ENCODE data around the gene ZBTB48. TPM values are rescaled to one million over a fixed set of nuclear protein-coding genes. Genes with fewer than 3 reads are reported as not detected.

The ZBTB48 gene
- total and polyA plus RNA-seq, 2 donors (not counting 1 experiment from before 2014, with no cell fraction given): 5.7 to 16.0 TPM

DNA sequence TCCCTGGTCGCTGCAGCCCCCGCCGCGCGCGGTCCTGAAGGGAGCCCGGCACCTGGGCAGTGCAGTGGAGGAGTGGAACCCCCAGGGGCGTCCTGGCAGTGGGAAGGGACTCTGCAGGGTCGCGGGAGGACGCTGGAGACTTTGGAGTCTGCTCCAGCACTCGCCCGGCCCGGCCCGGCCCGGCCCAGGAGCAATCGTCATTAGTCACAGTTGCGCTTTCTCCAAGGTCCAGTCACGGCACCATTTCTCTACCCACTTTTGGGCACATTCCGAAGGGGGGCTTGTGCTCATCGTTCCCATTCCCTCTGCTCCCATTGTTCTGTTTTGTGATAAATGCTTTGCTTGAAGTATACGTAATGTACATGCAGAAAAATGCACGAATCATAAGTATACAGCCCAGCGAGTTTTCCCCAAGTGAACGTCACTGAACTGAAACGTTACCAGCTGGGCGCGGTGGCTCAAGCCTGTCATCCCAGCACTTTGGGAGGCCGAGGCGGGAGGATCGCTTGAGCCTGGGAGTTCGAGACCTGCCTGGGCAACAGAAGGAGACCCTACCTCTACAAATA, 45.9 kb downstream of the ZBTB48 start:
- Histone ChIP-seq H3K4me1 (ENCODE audit: control insufficient read depth, extremely low read depth, insufficient read depth, low read length) (no peaks in the 10 kb centered on the region), H3K9me3 (ENCODE audit: control insufficient read depth, insufficient read depth, low read depth, low read length) (no peaks in the 10 kb centered on the region), H3K4me3 (replicated peaks in 1 of 4; ENCODE audit: control extremely low read depth in 1 of 4, insufficient read depth in 1 of 4, low read depth in 3 of 4, low read length in 4 of 4) (peak overlapping the region; percentile 70 to 91 (median 87)), H3K9ac (ENCODE audit: insufficient read depth, low read length) (peak overlapping the region; percentile 82), H3K4me2 (ENCODE audit: extremely low read depth, insufficient read depth, low read length) (peak overlapping the region; percentile 80), H4K20me1 (ENCODE audit: control insufficient read depth, extremely low read depth, insufficient read depth, low read length) (no peaks in the 10 kb centered on the region), H3K27ac (ENCODE audit: insufficient read depth, low read length) (peak overlapping the region; percentile 82), H3K36me3 (ENCODE audit: control insufficient read depth, insufficient read depth, low read length) (peaks cover 34% of the 10 kb centered on the region), H2AFZ (ENCODE audit: low read length) (peak overlapping the region; percentile 78), H3K79me2 (ENCODE audit: control insufficient read depth, insufficient read depth, low read length) (peaks cover 35% of the 10 kb centered on the region), H3K27me3 (ENCODE audit: control insufficient read depth, insufficient read depth, low read length) (no peaks in the 10 kb centered on the region)
- no peak for TF ChIP-seq EZH2 (IDR thresholded peaks at IDR 0.05; ENCODE audit: low read length, missing control alignments)
- no peak for TF ChIP-seq CTCF (conservative IDR thresholded peaks at IDR 0.05 in 1 of 2, IDR thresholded peaks at IDR 0.05 in 1 of 2; ENCODE audit: low read depth in 1 of 2, low read length in 2 of 2)
- DNase-seq (ENCODE audit: low read depth in 2 of 2): peak; percentile 54 to 69

GRCh38 chr1:6627031-6627430, 47.2 kb downstream of the ZBTB48 start:
- Histone ChIP-seq H3K9me3 (ENCODE audit: control insufficient read depth, insufficient read depth, low read depth, low read length) (no peaks in the 10 kb centered on the region), H3K4me3 (replicated peaks in 1 of 4; ENCODE audit: control extremely low read depth in 1 of 4, insufficient read depth in 1 of 4, low read depth in 3 of 4, low read length in 4 of 4) (no peak overlapping the region), H3K4me1 (ENCODE audit: control insufficient read depth, extremely low read depth, insufficient read depth, low read length) (no peaks in the 10 kb centered on the region), H2AFZ (ENCODE audit: low read length) (no peak overlapping the region), H3K27me3 (ENCODE audit: control insufficient read depth, insufficient read depth, low read length) (no peaks in the 10 kb centered on the region), H3K4me2 (ENCODE audit: extremely low read depth, insufficient read depth, low read length) (no peak overlapping the region), H3K9ac (ENCODE audit: insufficient read depth, low read length) (no peak overlapping the region), H4K20me1 (ENCODE audit: control insufficient read depth, extremely low read depth, insufficient read depth, low read length) (no peaks in the 10 kb centered on the region), H3K36me3 (ENCODE audit: control insufficient read depth, insufficient read depth, low read length) (peaks cover 23% of the 10 kb centered on the region), H3K79me2 (ENCODE audit: control insufficient read depth, insufficient read depth, low read length) (peaks cover 29% of the 10 kb centered on the region), H3K27ac (ENCODE audit: insufficient read depth, low read length) (no peak overlapping the region)
- no peak for DNase-seq (ENCODE audit: low read depth in 2 of 2)
- TF ChIP-seq EZH2 (IDR thresholded peaks at IDR 0.05; ENCODE audit: low read length, missing control alignments) (no peak), CTCF (conservative IDR thresholded peaks at IDR 0.05 in 1 of 2, IDR thresholded peaks at IDR 0.05 in 1 of 2; ENCODE audit: low read depth in 1 of 2, low read length in 2 of 2) (no peak)

GRCh38 chr1:6627841-6628545, 48.2 kb downstream of the ZBTB48 start:
- DNase-seq (ENCODE audit: low read depth in 2 of 2): no peak
- Histone ChIP-seq H3K27ac (ENCODE audit: insufficient read depth, low read length) (no peak overlapping the region), H4K20me1 (ENCODE audit: control insufficient read depth, extremely low read depth, insufficient read depth, low read length) (no peaks in the 10 kb centered on the region), H3K4me1 (ENCODE audit: control insufficient read depth, extremely low read depth, insufficient read depth, low read length) (no peaks in the 10 kb centered on the region), H2AFZ (ENCODE audit: low read length) (no peak overlapping the region), H3K9me3 (ENCODE audit: control insufficient read depth, insufficient read depth, low read depth, low read length) (no peaks in the 10 kb centered on the region), H3K27me3 (ENCODE audit: control insufficient read depth, insufficient read depth, low read length) (no peaks in the 10 kb centered on the region), H3K36me3 (ENCODE audit: control insufficient read depth, insufficient read depth, low read length) (peaks cover 26% of the 10 kb centered on the region), H3K4me2 (ENCODE audit: extremely low read depth, insufficient read depth, low read length) (no peak overlapping the region), H3K79me2 (ENCODE audit: control insufficient read depth, insufficient read depth, low read length) (peaks cover 29% of the 10 kb centered on the region), H3K4me3 (replicated peaks in 1 of 4; ENCODE audit: control extremely low read depth in 1 of 4, insufficient read depth in 1 of 4, low read depth in 3 of 4, low read length in 4 of 4) (no peak overlapping the region), H3K9ac (ENCODE audit: insufficient read depth, low read length) (no peak overlapping the region)
- TF ChIP-seq EZH2 (IDR thresholded peaks at IDR 0.05; ENCODE audit: low read length, missing control alignments) (no peak), CTCF (conservative IDR thresholded peaks at IDR 0.05 in 1 of 2, IDR thresholded peaks at IDR 0.05 in 1 of 2; ENCODE audit: low read depth in 1 of 2, low read length in 2 of 2) (no peak)

Data from fibroblast of lung (primary cell).